Cerebellar nuclear complex (tissue), 1 donor: Measurements from ENCODE around the gene WDR18.

ENCODE experiments used
- DNase-seq, 2 experiments: peaks; one replicate each; lab custom pipeline; 2025; lab: John Stamatoyannopoulos, UW

The WDR18 gene

GRCh38 chr19:964761-965694 is 19.1 kb upstream of the WDR18 start:
- DNase-seq = no peak

- no peak for DNase-seq
Measured at GRCh38 chr19:966485-967088, 17.6 kb upstream of the WDR18 start.

- no peak for DNase-seq
Measured at GRCh38 chr19:970695-971094, 13.4 kb upstream of the WDR18 start.

- no peak for DNase-seq
Measured at GRCh38 chr19:971795-972194, 12.3 kb upstream of the WDR18 start.

- DNase-seq = no peak
Measured at GRCh38 chr19:972281-972680, 11.9 kb upstream of the WDR18 start.

GRCh38 chr19:973726-974563 is 10.2 kb upstream of the WDR18 start:
- no peak for DNase-seq

- DNase-seq = no peak
Measured at GRCh38 chr19:974564-975257, 9.4 kb upstream of the WDR18 start.

- no peak for DNase-seq
Measured at GRCh38 chr19:976476-976875, 7.7 kb upstream of the WDR18 start.

GRCh38 chr19:977058-977464 is 7.1 kb upstream of the WDR18 start:
- no peak for DNase-seq

- no peak for DNase-seq
Measured at GRCh38 chr19:979318-979741, 4.8 kb upstream of the WDR18 start.

GRCh38 chr19:980133-980998 is 3.8 kb upstream of the WDR18 start:
- no peak for DNase-seq

- peak in 1 of 2 experiments; percentile 3 for DNase-seq
Measured at GRCh38 chr19:982567-983170, 1.5 kb upstream of the WDR18 start.

- DNase-seq = no peak
Measured at GRCh38 chr19:986083-986482, 1.9 kb downstream of the WDR18 start.

GRCh38 chr19:988081-988480 is 3.9 kb downstream of the WDR18 start:
- DNase-seq = no peak

- no peak for DNase-seq
Measured at GRCh38 chr19:988510-988909, 4.4 kb downstream of the WDR18 start.

GRCh38 chr19:989381-990081 is 5.4 kb downstream of the WDR18 start:
- no peak for DNase-seq

- DNase-seq = no peak
Measured at GRCh38 chr19:990119-990571, 6.0 kb downstream of the WDR18 start.

- DNase-seq = no peak
Measured at GRCh38 chr19:990746-991145, 6.6 kb downstream of the WDR18 start.

GRCh38 chr19:991174-991931 is 7.2 kb downstream of the WDR18 start:
- no peak for DNase-seq
